Colonic mucosa (tissue), 4 donors: ENCODE data around the gene ACSM2A. TPM values are rescaled to one million over a fixed set of nuclear protein-coding genes. Genes with fewer than 3 reads are reported as not detected.
"Not testable (repeated sequence)": the region's sequence is repeated elsewhere in the genome, so short reads cannot be mapped to it uniquely, and the experiment has no call there.

Source experiments
- DNase-seq: peaks from one replicate; pipeline ENCODE4 v3.0.0-alpha.2; 2020
- H3K27ac ChIP-seq: fragments of 200-600 bp; one replicate; pipeline ENCODE4 v1.8.0; 2021
- H3K27me3 ChIP-seq: fragments of 200-600 bp; one replicate; pipeline ENCODE4 v1.8.0; 2021
- H3K36me3 ChIP-seq: fragments of 200-600 bp; one replicate; pipeline ENCODE4 v1.8.0; 2021
- H3K4me1 ChIP-seq: fragments of 200-600 bp; one replicate; pipeline ENCODE4 v1.8.0; 2021; ENCODE audit warnings: mild to moderate bottlenecking
- H3K4me3 ChIP-seq: fragments of 200-600 bp; one replicate; pipeline ENCODE4 v1.8.0; 2021
- H3K9ac ChIP-seq, 2 donors: one replicate each; pipeline ENCODE4 v1.7.0; 2013; ENCODE audit warnings: control low read depth in 2 of 2, low read depth in 2 of 2, low read length in 2 of 2
- H3K9me3 ChIP-seq: fragments of 200-600 bp; one replicate; pipeline ENCODE4 v1.8.0; 2021
- CTCF ChIP-seq: fragments of 200-600 bp; IDR thresholded peaks from one replicate; pipeline ENCODE4 v1.8.0; 2022; ENCODE audit warnings: antibody characterized with exemption, mild to moderate bottlenecking
- intact Hi-C: fragments of 100-400 bp; cut with DNase I; formaldehyde crosslinking; loops from one replicate; pipeline ENCODE4 v1.14.1; 2022
- total RNA-seq, 2 donors: library from RNA; stranded (reverse); fragmentation: NEBNext Ultra II Directional in 1 of 2; extraction: Animal tissue kit (Norgen Biotek cat#: 25700) in 1 of 2; gene quantifications; one replicate each; pipeline ENCODE4 v1.2.1, GENCODE V29; 2021
- donor health status: healthy.
- donor health status: DM: no; HTN: no; CAD: no.
- donor health status: DM: no; HTN: no; CAD: no.

Gene ACSM2A
- total RNA-seq, 2 donors from 2014 or later: 0.20 TPM; not detected in 1

DNA sequence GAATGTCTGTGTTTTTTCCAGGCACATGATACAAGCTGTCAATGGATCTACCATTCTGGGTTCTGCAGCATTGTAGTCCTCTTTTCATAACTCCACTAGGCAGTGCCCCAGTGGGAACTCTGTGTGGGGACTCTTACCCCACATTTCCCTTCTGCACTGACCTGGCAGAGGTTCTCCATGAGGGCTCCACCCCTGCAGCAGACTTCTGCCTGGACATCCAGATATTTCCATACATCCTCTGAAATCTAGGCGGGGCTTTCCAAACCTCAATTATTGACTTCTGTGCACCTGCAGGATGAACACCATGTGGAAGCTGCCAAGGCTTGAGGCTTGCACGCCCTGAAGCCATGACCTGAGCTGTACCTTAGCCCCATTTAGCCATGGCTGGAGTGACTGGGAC, 56.0 kb downstream of the ACSM2A start:
- DNase-seq: no peak
- Histone ChIP-seq H3K4me1 (no peaks in the 10 kb centered on the region), H3K4me3 (no peak overlapping the region), H3K9ac (no peak overlapping the region), H3K9me3 (no peaks in the 10 kb centered on the region), H3K27ac (no peak overlapping the region), H3K27me3 (no peaks in the 10 kb centered on the region), H3K36me3 (no peaks in the 10 kb centered on the region)
- no peak for TF ChIP-seq CTCF
- intact Hi-C loops: no loop called here

DNA sequence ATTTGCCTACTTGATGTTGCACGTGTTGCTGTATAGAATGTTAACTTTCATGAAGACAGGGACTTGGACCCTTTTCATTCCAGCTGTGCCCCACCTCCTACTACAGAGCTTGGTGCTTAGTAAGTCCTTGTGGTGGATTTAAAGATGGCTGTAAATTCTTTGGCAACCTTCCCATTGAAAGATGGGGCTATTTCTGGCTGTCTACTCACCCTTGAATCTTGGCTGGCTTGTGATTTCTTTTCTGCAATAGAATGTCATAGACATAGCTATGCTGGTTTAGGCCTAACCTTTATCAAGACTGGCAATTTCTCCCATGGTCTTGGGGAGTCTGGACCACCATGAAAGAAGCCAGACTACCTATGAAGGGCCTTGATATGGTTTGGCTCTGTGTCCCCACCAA, 59.0 kb downstream of the ACSM2A start:
- no peaks in the 10 kb centered on the region for H3K36me3 ChIP-seq
- no peak overlapping the region for H3K9ac ChIP-seq
- H3K9me3 ChIP-seq: no peaks in the 10 kb centered on the region
- intact Hi-C loops: no loop called here
- H3K4me1 ChIP-seq: no peaks in the 10 kb centered on the region
- no peak for DNase-seq
- no peak overlapping the region for H3K27ac ChIP-seq
- no peaks in the 10 kb centered on the region for H3K27me3 ChIP-seq
- TF ChIP-seq CTCF: no peak
- no peak overlapping the region for H3K4me3 ChIP-seq

GRCh38 chr16:20515688-20516090, 64.4 kb downstream of the ACSM2A start:
- H3K36me3 ChIP-seq: no peaks in the 10 kb centered on the region
- H3K27me3 ChIP-seq: no peaks in the 10 kb centered on the region
- no peak for DNase-seq
- H3K4me1 ChIP-seq: no peaks in the 10 kb centered on the region
- no peak overlapping the region for H3K4me3 ChIP-seq
- no peaks in the 10 kb centered on the region for H3K9me3 ChIP-seq
- no peak for TF ChIP-seq CTCF
- no peak overlapping the region for H3K9ac ChIP-seq
- intact Hi-C loops: no loop called here
- H3K27ac ChIP-seq: no peak overlapping the region

- DNase-seq: no peak
- no peak overlapping the region for H3K9ac ChIP-seq
- no peaks in the 10 kb centered on the region for H3K9me3 ChIP-seq
- H3K4me1 ChIP-seq: no peaks in the 10 kb centered on the region
- H3K27ac ChIP-seq: no peak overlapping the region
- intact Hi-C loops: no loop called here
- H3K36me3 ChIP-seq: no peaks in the 10 kb centered on the region
- no peak for TF ChIP-seq CTCF
- H3K4me3 ChIP-seq: no peak overlapping the region
- H3K27me3 ChIP-seq: no peaks in the 10 kb centered on the region
Observed at GRCh38 chr16:20517149-20517548, 65.8 kb downstream of the ACSM2A start.

GRCh38 chr16:20519231-20519630, 67.9 kb downstream of the ACSM2A start:
- intact Hi-C loops: no loop called here
- TF ChIP-seq CTCF: no peak
- H3K4me1 ChIP-seq: no peaks in the 10 kb centered on the region

DNA sequence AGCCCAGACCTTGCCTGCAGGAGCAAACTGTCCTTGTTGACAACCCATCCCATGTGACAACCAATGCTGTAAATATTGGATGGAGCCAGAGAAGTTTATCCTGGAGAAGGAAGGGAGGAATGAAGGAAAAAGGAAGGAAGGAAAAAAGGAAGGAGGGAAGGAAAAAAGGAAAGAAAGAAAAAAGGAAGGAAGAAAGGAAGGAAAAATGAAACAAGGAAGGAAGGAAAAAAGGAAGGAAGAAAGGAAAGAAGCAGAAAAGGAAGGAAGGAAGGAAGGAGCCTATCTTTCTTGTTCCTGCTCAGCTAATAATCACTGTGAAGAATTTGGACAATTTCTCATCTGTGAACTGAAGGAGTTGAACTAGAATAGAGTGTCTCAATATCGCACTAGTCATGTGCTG, 68.8 kb downstream of the ACSM2A start:
- H3K4me1 ChIP-seq: no peaks in the 10 kb centered on the region
- H3K9me3 ChIP-seq: no peaks in the 10 kb centered on the region
- H3K4me3 ChIP-seq: no peak overlapping the region

More at GRCh38 chr16:20519231-20519630, 67.9 kb downstream of the ACSM2A start:
- no peak for DNase-seq
- Histone ChIP-seq H3K9ac (no peak overlapping the region), H3K4me3 (no peak overlapping the region), H3K36me3 (no peaks in the 10 kb centered on the region), H3K27me3 (no peaks in the 10 kb centered on the region), H3K9me3 (no peaks in the 10 kb centered on the region), H3K27ac (no peak overlapping the region)

GRCh38 chr16:20531795-20532194, 80.5 kb downstream of the ACSM2A start:
- DNase-seq, H3K9ac ChIP-seq, intact Hi-C loops, H3K4me1 ChIP-seq, H3K9me3 ChIP-seq, H3K36me3 ChIP-seq, H3K27ac ChIP-seq, H3K27me3 ChIP-seq, H3K4me3 ChIP-seq: not testable (repeated sequence)

More for the DNA sequence above, 68.8 kb downstream of the ACSM2A start:
- Histone ChIP-seq H3K9ac (no peak overlapping the region), H3K36me3 (no peaks in the 10 kb centered on the region), H3K27ac (no peak overlapping the region), H3K27me3 (no peaks in the 10 kb centered on the region)
- intact Hi-C loops: no loop called here
- no peak for DNase-seq
- TF ChIP-seq CTCF: no peak

- H3K9ac ChIP-seq, H3K27ac ChIP-seq, H3K36me3 ChIP-seq, H3K27me3 ChIP-seq, H3K4me1 ChIP-seq, H3K9me3 ChIP-seq, DNase-seq, intact Hi-C loops, H3K4me3 ChIP-seq: not testable (repeated sequence)
Observed at GRCh38 chr16:20532284-20532792, 81.0 kb downstream of the ACSM2A start.
